Neuron (in vitro differentiated cells): Measurements from ENCODE around the gene PRMT3.

Experiments
- H2AFZ ChIP-seq: one replicate; pipeline ENCODE4 v1.6.1; 2013; ENCODE audit warnings: low read depth, mild to moderate bottlenecking, inconsistent platforms, low read length, moderate library complexity
- H3K27me3 ChIP-seq: one replicate; pipeline ENCODE4 v1.6.1; 2013; ENCODE audit warnings: low read length; ENCODE audit not compliant: insufficient read depth
- H3K36me3 ChIP-seq: one replicate; pipeline ENCODE4 v1.6.1; 2013; ENCODE audit warnings: low read length; ENCODE audit not compliant: insufficient read depth
- H3K4me1 ChIP-seq: one replicate; pipeline ENCODE4 v1.6.1; 2013; ENCODE audit warnings: low read length; ENCODE audit not compliant: insufficient read depth
- H3K4me3 ChIP-seq: 2 replicates; pipeline ENCODE4 v1.5.1; 2013; ENCODE audit warnings: mild to moderate bottlenecking, low read length, moderate library complexity
- H3K9me3 ChIP-seq: one replicate; pipeline ENCODE4 v1.6.1; 2013; ENCODE audit warnings: low read length

The PRMT3 gene

GRCh38 chr11:20397281-20397680, 9.8 kb downstream of the PRMT3 start:
- no peaks in the 10 kb centered on the region for H3K9me3 ChIP-seq
- no peak overlapping the region for H2AFZ ChIP-seq
- H3K27me3 ChIP-seq, result no peaks in the 10 kb centered on the region
- H3K36me3 ChIP-seq, result peaks cover 25% of the 10 kb centered on the region
- no peaks in the 10 kb centered on the region for H3K4me1 ChIP-seq
- no peak overlapping the region for H3K4me3 ChIP-seq

- Histone ChIP-seq H3K36me3 (peaks cover 26% of the 10 kb centered on the region), H3K4me3 (no peak overlapping the region), H3K27me3 (no peaks in the 10 kb centered on the region), H3K4me1 (no peaks in the 10 kb centered on the region), H2AFZ (no peak overlapping the region), H3K9me3 (no peaks in the 10 kb centered on the region)
These were observed 12.0 kb downstream of the PRMT3 start for GRCh38 chr11:20399498-20399897.

GRCh38 chr11:20403059-20403458, 15.5 kb downstream of the PRMT3 start:
- no peak overlapping the region for H2AFZ ChIP-seq
- H3K36me3 ChIP-seq, result peaks cover 29% of the 10 kb centered on the region

GRCh38 chr11:20406484-20406883, 19.0 kb downstream of the PRMT3 start:
- Histone ChIP-seq H3K27me3 (no peaks in the 10 kb centered on the region), H3K4me3 (no peak overlapping the region), H3K36me3 (peaks cover 30% of the 10 kb centered on the region), H2AFZ (no peak overlapping the region), H3K4me1 (peaks cover 5% of the 10 kb centered on the region), H3K9me3 (no peaks in the 10 kb centered on the region)

More at GRCh38 chr11:20403059-20403458, 15.5 kb downstream of the PRMT3 start:
- Histone ChIP-seq H3K27me3 (no peaks in the 10 kb centered on the region), H3K4me3 (no peak overlapping the region), H3K4me1 (no peaks in the 10 kb centered on the region), H3K9me3 (no peaks in the 10 kb centered on the region)

- Histone ChIP-seq H3K27me3 (no peaks in the 10 kb centered on the region), H3K4me1 (peaks cover 5% of the 10 kb centered on the region), H2AFZ (no peak overlapping the region), H3K9me3 (no peaks in the 10 kb centered on the region), H3K4me3 (no peak overlapping the region), H3K36me3 (peaks cover 30% of the 10 kb centered on the region)
These were observed 19.8 kb downstream of the PRMT3 start for GRCh38 chr11:20407344-20407743.

GRCh38 chr11:20415432-20415831, 27.9 kb downstream of the PRMT3 start:
- no peaks in the 10 kb centered on the region for H3K27me3 ChIP-seq
- H2AFZ ChIP-seq, result no peak overlapping the region
- peaks cover 2% of the 10 kb centered on the region for H3K9me3 ChIP-seq

GRCh38 chr11:20417771-20418170, 30.3 kb downstream of the PRMT3 start:
- Histone ChIP-seq H2AFZ (no peak overlapping the region), H3K36me3 (peaks cover 22% of the 10 kb centered on the region), H3K4me1 (no peaks in the 10 kb centered on the region), H3K9me3 (peaks cover 3% of the 10 kb centered on the region), H3K27me3 (no peaks in the 10 kb centered on the region), H3K4me3 (no peak overlapping the region)

More at GRCh38 chr11:20415432-20415831, 27.9 kb downstream of the PRMT3 start:
- Histone ChIP-seq H3K4me1 (peaks cover 5% of the 10 kb centered on the region), H3K4me3 (no peak overlapping the region), H3K36me3 (peaks cover 21% of the 10 kb centered on the region)

GRCh38 chr11:20421946-20422345, 34.4 kb downstream of the PRMT3 start:
- H2AFZ ChIP-seq, result no peak overlapping the region
- peaks cover 13% of the 10 kb centered on the region for H3K36me3 ChIP-seq
- no peaks in the 10 kb centered on the region for H3K27me3 ChIP-seq
- H3K4me1 ChIP-seq, result no peaks in the 10 kb centered on the region
- H3K9me3 ChIP-seq, result peaks cover 3% of the 10 kb centered on the region
- H3K4me3 ChIP-seq, result no peak overlapping the region

GRCh38 chr11:20429216-20429615, 41.7 kb downstream of the PRMT3 start:
- Histone ChIP-seq H3K9me3 (no peaks in the 10 kb centered on the region), H3K36me3 (peaks cover 4% of the 10 kb centered on the region), H3K4me3 (no peak overlapping the region), H3K27me3 (no peaks in the 10 kb centered on the region), H2AFZ (no peak overlapping the region), H3K4me1 (no peaks in the 10 kb centered on the region)

GRCh38 chr11:20438637-20439036, 51.1 kb downstream of the PRMT3 start:
- peaks cover 3% of the 10 kb centered on the region for H3K36me3 ChIP-seq
- no peak overlapping the region for H3K4me3 ChIP-seq

GRCh38 chr11:20443596-20443995, 56.1 kb downstream of the PRMT3 start:
- H3K9me3 ChIP-seq, result no peaks in the 10 kb centered on the region
- no peaks in the 10 kb centered on the region for H3K27me3 ChIP-seq
- no peak overlapping the region for H2AFZ ChIP-seq
- no peak overlapping the region for H3K4me3 ChIP-seq
- H3K4me1 ChIP-seq, result peaks cover 4% of the 10 kb centered on the region
- H3K36me3 ChIP-seq, result no peaks in the 10 kb centered on the region

More at GRCh38 chr11:20438637-20439036, 51.1 kb downstream of the PRMT3 start:
- Histone ChIP-seq H3K27me3 (no peaks in the 10 kb centered on the region), H3K4me1 (no peaks in the 10 kb centered on the region), H3K9me3 (no peaks in the 10 kb centered on the region), H2AFZ (no peak overlapping the region)

GRCh38 chr11:20444535-20444934, 57.0 kb downstream of the PRMT3 start:
- H3K36me3 ChIP-seq, result no peaks in the 10 kb centered on the region
- H2AFZ ChIP-seq, result no peak overlapping the region
- no peaks in the 10 kb centered on the region for H3K27me3 ChIP-seq
- peaks cover 4% of the 10 kb centered on the region for H3K4me1 ChIP-seq
- no peak overlapping the region for H3K4me3 ChIP-seq
- no peaks in the 10 kb centered on the region for H3K9me3 ChIP-seq

GRCh38 chr11:20448834-20449233, 61.3 kb downstream of the PRMT3 start:
- peaks cover 2% of the 10 kb centered on the region for H3K36me3 ChIP-seq
- H3K9me3 ChIP-seq, result no peaks in the 10 kb centered on the region
- no peak overlapping the region for H2AFZ ChIP-seq
- peaks cover 4% of the 10 kb centered on the region for H3K4me1 ChIP-seq
- H3K27me3 ChIP-seq, result no peaks in the 10 kb centered on the region
- no peak overlapping the region for H3K4me3 ChIP-seq

- Histone ChIP-seq H2AFZ (no peak overlapping the region), H3K4me1 (no peaks in the 10 kb centered on the region), H3K36me3 (peaks cover 4% of the 10 kb centered on the region), H3K9me3 (no peaks in the 10 kb centered on the region), H3K27me3 (no peaks in the 10 kb centered on the region), H3K4me3 (no peak overlapping the region)
These were observed 63.3 kb downstream of the PRMT3 start for GRCh38 chr11:20450829-20451228.
